Spinal cord (tissue), 10 donors: Measurements from ENCODE around the gene MAML2. TPM values are rescaled to one million over a fixed set of nuclear protein-coding genes. Genes with fewer than 3 reads are reported as not detected.

Experiments used
- DNase-seq, 6 donors: peaks; one replicate each; pipeline versions ENCODE4 v3.0.0 to v3.0.0-alpha.2; 2013 to 2015; ENCODE audit warnings: low spot score in 6 of 6, low read depth in 4 of 6
- H3K27ac ChIP-seq: one replicate; pipeline ENCODE4 v1.5.1; 2013; ENCODE audit warnings: low read depth, low read length, control low read depth
- H3K27me3 ChIP-seq: one replicate; pipeline ENCODE4 v1.6.1; 2013; ENCODE audit warnings: low read length; ENCODE audit not compliant: control insufficient read depth, insufficient read depth
- H3K36me3 ChIP-seq: one replicate; pipeline ENCODE4 v1.6.1; 2013; ENCODE audit warnings: low read length; ENCODE audit not compliant: control insufficient read depth, insufficient read depth
- H3K4me1 ChIP-seq: one replicate; pipeline ENCODE4 v1.6.1; 2013; ENCODE audit warnings: low read length; ENCODE audit not compliant: control insufficient read depth, insufficient read depth
- H3K4me3 ChIP-seq: one replicate; pipeline ENCODE4 v1.5.1; 2013; ENCODE audit warnings: low read depth, low read length, control low read depth
- H3K9me3 ChIP-seq: one replicate; pipeline ENCODE4 v1.6.1; 2013; ENCODE audit warnings: low read length; ENCODE audit not compliant: control insufficient read depth, insufficient read depth
- WGBS: methylation state at CpG from one replicate; pipeline ENCODE4 v1.1.5; 2013; ENCODE audit warnings: missing lambda C conversion rate; ENCODE audit not compliant: insufficient coverage; 5-methylcytosine and 5-hydroxymethylcytosine counted together
- polyA plus RNA-seq, 2 donors: library from polyadenylated mRNA; unstranded; fragments of 120-200 nt; gene quantifications; one replicate each; pipeline ENCODE4 v1.2.1, GENCODE V29; 2013; ENCODE audit not compliant: insufficient read length in 2 of 2
- total RNA-seq, 2 donors: library from RNA; depleted of rRNA in 1 of 2; stranded (reverse); fragments of 120-200 nt in 1 of 2; fragments of >200 nt in 1 of 2; gene quantifications; one replicate each; pipeline versions ENCODE4 v1.2.3 to v1.2.4, GENCODE V29; 2013 to 2014
- donor health status: healthy.

MAML2 gene
- total and polyA plus RNA-seq, 4 donors = 16.7 to 25.5 (median 18.7) TPM

GRCh38 chr11:96074551-96075310, 268.3 kb downstream of the MAML2 start:
- no peaks in the 10 kb centered on the region for H3K36me3 ChIP-seq
- H3K27ac ChIP-seq = no peak overlapping the region
- H3K4me1 ChIP-seq = peaks cover 9% of the 10 kb centered on the region
- no peaks in the 10 kb centered on the region for H3K9me3 ChIP-seq
- DNase-seq = peak in 1 of 6 donors; percentile 40
- no peaks in the 10 kb centered on the region for H3K27me3 ChIP-seq
- H3K4me3 ChIP-seq = no peak overlapping the region
- 94% methylated on average over 3 of the region's 11 CpGs for WGBS

- H3K27ac ChIP-seq = no peak overlapping the region
- no peaks in the 10 kb centered on the region for H3K9me3 ChIP-seq
- H3K4me1 ChIP-seq = peaks cover 9% of the 10 kb centered on the region
- no peaks in the 10 kb centered on the region for H3K36me3 ChIP-seq
- no peak overlapping the region for H3K4me3 ChIP-seq
- no peaks in the 10 kb centered on the region for H3K27me3 ChIP-seq
- 92% methylated on average over 2 of the region's 6 CpGs for WGBS
- DNase-seq = no peak
These were observed 269.5 kb downstream of the MAML2 start for GRCh38 chr11:96073536-96073935.

GRCh38 chr11:96072592-96072991, 270.4 kb downstream of the MAML2 start:
- Histone ChIP-seq H3K4me1 (peaks cover 4% of the 10 kb centered on the region), H3K27ac (no peak overlapping the region), H3K4me3 (no peak overlapping the region), H3K36me3 (no peaks in the 10 kb centered on the region), H3K9me3 (no peaks in the 10 kb centered on the region), H3K27me3 (no peaks in the 10 kb centered on the region)
- DNase-seq = no peak
- whole genome bisulfite sequencing = 97% methylated on average over 7 of the region's 7 CpGs

GRCh38 chr11:96070453-96070852, 272.5 kb downstream of the MAML2 start:
- no peaks in the 10 kb centered on the region for H3K27me3 ChIP-seq
- H3K27ac ChIP-seq = no peak overlapping the region
- H3K36me3 ChIP-seq = no peaks in the 10 kb centered on the region
- no peaks in the 10 kb centered on the region for H3K9me3 ChIP-seq
- peaks cover 11% of the 10 kb centered on the region for H3K4me1 ChIP-seq
- no peak overlapping the region for H3K4me3 ChIP-seq
- DNase-seq = no peak
- 83% methylated on average over 8 of the region's 8 CpGs for WGBS

- no peaks in the 10 kb centered on the region for H3K36me3 ChIP-seq
- H3K27ac ChIP-seq = peak overlapping the region; percentile 75
- H3K9me3 ChIP-seq = no peaks in the 10 kb centered on the region
- H3K27me3 ChIP-seq = no peaks in the 10 kb centered on the region
- 60% methylated on average over 1 of the region's 3 CpGs for WGBS
- DNase-seq = peak in 1 of 6 donors; percentile 46
- no peak overlapping the region for H3K4me3 ChIP-seq
- H3K4me1 ChIP-seq = peaks cover 12% of the 10 kb centered on the region
These were observed 275.8 kb downstream of the MAML2 start for GRCh38 chr11:96067160-96067559.

- no peak overlapping the region for H3K4me3 ChIP-seq
- H3K27me3 ChIP-seq = no peaks in the 10 kb centered on the region
- H3K27ac ChIP-seq = no peak overlapping the region
- H3K36me3 ChIP-seq = no peaks in the 10 kb centered on the region
- H3K9me3 ChIP-seq = no peaks in the 10 kb centered on the region
- 90% methylated on average over 1 of the region's 3 CpGs for WGBS
- DNase-seq = no peak
- peaks cover 12% of the 10 kb centered on the region for H3K4me1 ChIP-seq
These were observed 277.6 kb downstream of the MAML2 start for GRCh38 chr11:96065379-96065778.

GRCh38 chr11:96063886-96064285, 279.1 kb downstream of the MAML2 start:
- no peak for DNase-seq
- Histone ChIP-seq H3K9me3 (no peaks in the 10 kb centered on the region), H3K4me1 (peaks cover 12% of the 10 kb centered on the region), H3K27me3 (no peaks in the 10 kb centered on the region), H3K4me3 (no peak overlapping the region), H3K27ac (no peak overlapping the region), H3K36me3 (no peaks in the 10 kb centered on the region)
- WGBS = 100% methylated on average over 1 of the region's 2 CpGs

- H3K36me3 ChIP-seq = no peaks in the 10 kb centered on the region
- DNase-seq = no peak
- H3K4me1 ChIP-seq = peaks cover 12% of the 10 kb centered on the region
- no peak overlapping the region for H3K4me3 ChIP-seq
- H3K27ac ChIP-seq = no peak overlapping the region
- WGBS = 97% methylated on average over 2 of the region's 2 CpGs
- no peaks in the 10 kb centered on the region for H3K9me3 ChIP-seq
- no peaks in the 10 kb centered on the region for H3K27me3 ChIP-seq
These were observed 279.9 kb downstream of the MAML2 start for GRCh38 chr11:96063053-96063452.

GRCh38 chr11:96062134-96062533, 280.9 kb downstream of the MAML2 start:
- peaks cover 12% of the 10 kb centered on the region for H3K4me1 ChIP-seq
- no peak overlapping the region for H3K27ac ChIP-seq
- no peak for DNase-seq
- H3K36me3 ChIP-seq = no peaks in the 10 kb centered on the region
- H3K27me3 ChIP-seq = no peaks in the 10 kb centered on the region
- H3K9me3 ChIP-seq = no peaks in the 10 kb centered on the region
- H3K4me3 ChIP-seq = no peak overlapping the region

GRCh38 chr11:96061730-96062129, 281.3 kb downstream of the MAML2 start:
- H3K4me1 ChIP-seq = peaks cover 9% of the 10 kb centered on the region
- no peak overlapping the region for H3K4me3 ChIP-seq
- H3K27ac ChIP-seq = no peak overlapping the region
- no peaks in the 10 kb centered on the region for H3K36me3 ChIP-seq
- H3K27me3 ChIP-seq = no peaks in the 10 kb centered on the region
- no CpG with 5 or more reads among the region's 3 CpGs for WGBS
- no peaks in the 10 kb centered on the region for H3K9me3 ChIP-seq
- DNase-seq = no peak
